CD4-positive, alpha-beta T cell (primary cell): ENCODE results near the gene FNDC3B. TPM values are rescaled to one million over a fixed set of nuclear protein-coding genes. Genes with fewer than 3 reads are reported as not detected.

ENCODE experiments used
- ATAC-seq: fragments of 200-7000 bp; cut with Tn5 transposase; one replicate; pipeline ENCODE4 v1.10.0; 2022; ENCODE audit warnings: mild to moderate bottlenecking; ENCODE audit not compliant: poor library complexity
- CTCF ChIA-PET: fragments of 350-600 bp; sonication (Branson Sonifier 250); formaldehyde crosslinking; loops from one replicate; lab custom pipeline; 2021; ENCODE audit warnings: antibody characterized with exemption, inconsistent platforms; lab: Charles Lee
- POLR2A ChIA-PET: fragments of 350-600 bp; sonication (Branson Sonifier 250); formaldehyde crosslinking; loops from one replicate; lab custom pipeline; 2021; ENCODE audit warnings: antibody characterized with exemption, inconsistent platforms; lab: Charles Lee
- DNase-seq, 14 experiments: peaks; one replicate each; pipeline ENCODE4 v3.0.0-alpha.2; 2013 to 2020; ENCODE audit warnings: mixed read lengths in 2 of 14
- H3K27ac ChIP-seq, 2 donors: one replicate each; pipeline versions ENCODE4 v1.5.1 to v1.7.0; 2013; ENCODE audit warnings: low read length in 2 of 2, low read depth in 1 of 2, mild to moderate bottlenecking in 1 of 2
- H3K27me3 ChIP-seq, 2 experiments: 1 replicate in 1 of 2; 2 replicates in 1 of 2; pipeline versions ENCODE4 v1.6.1 to v1.7.0; 2013; ENCODE audit warnings: low read length in 2 of 2, control low read depth in 1 of 2, mild to moderate bottlenecking in 1 of 2, moderate library complexity in 1 of 2; ENCODE audit not compliant: insufficient read depth in 2 of 2, control insufficient read depth in 1 of 2
- H3K36me3 ChIP-seq: one replicate; pipeline ENCODE4 v1.6.1; 2013; ENCODE audit warnings: low read length, control low read depth; ENCODE audit not compliant: insufficient read depth
- H3K4me1 ChIP-seq: one replicate; pipeline ENCODE4 v1.6.1; 2013; ENCODE audit warnings: low read length, control low read depth; ENCODE audit not compliant: insufficient read depth
- H3K4me3 ChIP-seq: one replicate; pipeline ENCODE4 v1.5.1; 2013; ENCODE audit warnings: mild to moderate bottlenecking, low read length, moderate library complexity
- H3K9me3 ChIP-seq, 2 experiments: 1 replicate in 1 of 2; 2 replicates in 1 of 2; pipeline versions ENCODE4 v1.6.1 to v1.7.0; 2013; ENCODE audit warnings: low read length in 2 of 2, mild to moderate bottlenecking in 2 of 2, control low read depth in 1 of 2, moderate library complexity in 1 of 2; ENCODE audit not compliant: control insufficient read depth in 1 of 2, insufficient read depth in 1 of 2
- H3K27ac Mint-ChIP-seq: one replicate; pipeline ENCODE4 v1.8.0; 2020; ENCODE audit warnings: mixed read lengths
- H3K27me3 Mint-ChIP-seq: one replicate; pipeline ENCODE4 v1.8.0; 2021; ENCODE audit warnings: mixed read lengths
- H3K36me3 Mint-ChIP-seq: one replicate; pipeline ENCODE4 v1.8.0; 2021; ENCODE audit warnings: low read depth, mixed read lengths
- H3K4me1 Mint-ChIP-seq: one replicate; pipeline ENCODE4 v1.8.0; 2021; ENCODE audit warnings: low read depth, mixed read lengths
- H3K4me3 Mint-ChIP-seq: one replicate; pipeline ENCODE4 v1.8.0; 2020; ENCODE audit warnings: mild to moderate bottlenecking, mixed read lengths
- H3K9me3 Mint-ChIP-seq: one replicate; pipeline ENCODE4 v1.8.0; 2020; ENCODE audit warnings: mixed read lengths
- CTCF ChIP-seq: fragments of 200-600 bp; IDR thresholded peaks from one replicate; pipeline ENCODE4 v1.8.0; 2022; ENCODE audit warnings: antibody characterized with exemption, mild to moderate bottlenecking
- intact Hi-C, 2 experiments: fragments of 100-400 bp; cut with DNase I in 1 of 2; cut with micrococcal nuclease in 1 of 2; formaldehyde crosslinking; loops; one replicate each; pipeline versions ENCODE4 v1.15.1 to v1.9.0; 2023 to 2025; cut with DNase I, micrococcal nuclease
- total RNA-seq, 174 experiments: library from RNA in 2 of 174; stranded (reverse) in 2 of 174; gene quantifications; one replicate each; pipeline ENCODE4 v1.2.3 and lab custom pipeline; 2021 to 2026

FNDC3B gene
- total RNA-seq, 2 experiments from 2014 or later: 26.1 to 28.7 TPM

DNA sequence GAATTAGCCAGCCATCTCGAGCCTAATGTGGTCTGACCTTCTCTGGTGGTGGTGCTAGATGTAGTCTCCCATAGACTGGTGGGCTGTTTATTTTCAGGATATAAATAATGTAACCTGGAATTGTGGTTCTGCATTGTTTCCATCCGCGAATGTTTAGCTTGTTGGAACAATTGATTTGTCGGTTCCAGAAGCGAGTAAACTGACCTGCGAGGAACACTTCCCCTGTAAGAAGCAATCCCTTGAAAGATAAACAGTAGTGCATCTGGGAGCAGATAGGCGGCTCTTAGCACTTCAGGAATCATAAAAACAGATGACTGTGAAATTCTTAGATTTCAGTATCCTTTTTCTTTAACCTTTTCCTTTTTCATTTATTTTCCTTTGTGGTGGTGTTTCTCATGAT lies 251.1 kb downstream of the FNDC3B start:
- POLR2A ChIA-PET: no interaction called here

DNA sequence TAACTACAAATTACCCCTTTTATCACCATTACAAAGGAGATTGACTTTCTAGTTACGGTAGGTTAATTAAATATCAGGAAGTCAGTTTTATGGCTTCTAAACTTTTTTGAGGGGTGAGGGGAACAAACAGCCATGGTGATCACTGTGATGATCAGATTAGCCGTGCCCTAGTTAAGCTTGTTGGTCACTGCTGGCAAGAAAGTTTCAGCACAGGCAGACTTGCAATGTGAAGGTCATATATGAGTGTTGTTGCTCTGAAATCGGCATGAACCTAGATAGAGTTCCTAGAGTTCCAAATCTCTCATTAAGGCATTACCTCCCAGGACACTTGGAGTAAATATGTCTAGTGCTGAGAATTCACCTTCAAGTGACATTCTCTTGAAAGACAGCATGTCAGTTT lies 252.3 kb downstream of the FNDC3B start:
- Histone ChIP-seq H3K36me3 (peaks cover 12% of the 10 kb centered on the region), H3K4me1 (no peaks in the 10 kb centered on the region), H3K27ac (no peak overlapping the region), H3K27me3 (no peaks in the 10 kb centered on the region), H3K9me3 (no peaks in the 10 kb centered on the region), H3K4me3 (no peak overlapping the region)
- Mint-ChIP-seq H3K4me3 (no peak overlapping the region), H3K27ac (no peak overlapping the region), H3K4me1 (peaks cover 18% of the 10 kb centered on the region), H3K27me3 (no peaks in the 10 kb centered on the region), H3K9me3 (no peaks in the 10 kb centered on the region), H3K36me3 (peaks cover 54% of the 10 kb centered on the region)
- intact Hi-C loops: no loop called here
- ATAC-seq: no peak
- POLR2A ChIA-PET: no interaction called here
- no peak for DNase-seq
- CTCF ChIA-PET: no interaction called here
- no peak for TF ChIP-seq CTCF

More for the DNA sequence above, 251.1 kb downstream of the FNDC3B start:
- Histone ChIP-seq H3K9me3 (no peaks in the 10 kb centered on the region), H3K4me1 (no peaks in the 10 kb centered on the region), H3K27ac (no peak overlapping the region), H3K27me3 (no peaks in the 10 kb centered on the region), H3K4me3 (no peak overlapping the region), H3K36me3 (peaks cover 7% of the 10 kb centered on the region)
- ATAC-seq (no peak), DNase-seq (no peak)
- no peak overlapping the region for H3K27ac Mint-ChIP-seq
- H3K36me3 Mint-ChIP-seq: peaks cover 55% of the 10 kb centered on the region
- H3K4me3 Mint-ChIP-seq: no peak overlapping the region
- TF ChIP-seq CTCF: no peak
- H3K27me3 Mint-ChIP-seq: no peaks in the 10 kb centered on the region
- intact Hi-C loops: no loop called here
- no peaks in the 10 kb centered on the region for H3K9me3 Mint-ChIP-seq
- CTCF ChIA-PET: no interaction called here
- peaks cover 18% of the 10 kb centered on the region for H3K4me1 Mint-ChIP-seq

DNA sequence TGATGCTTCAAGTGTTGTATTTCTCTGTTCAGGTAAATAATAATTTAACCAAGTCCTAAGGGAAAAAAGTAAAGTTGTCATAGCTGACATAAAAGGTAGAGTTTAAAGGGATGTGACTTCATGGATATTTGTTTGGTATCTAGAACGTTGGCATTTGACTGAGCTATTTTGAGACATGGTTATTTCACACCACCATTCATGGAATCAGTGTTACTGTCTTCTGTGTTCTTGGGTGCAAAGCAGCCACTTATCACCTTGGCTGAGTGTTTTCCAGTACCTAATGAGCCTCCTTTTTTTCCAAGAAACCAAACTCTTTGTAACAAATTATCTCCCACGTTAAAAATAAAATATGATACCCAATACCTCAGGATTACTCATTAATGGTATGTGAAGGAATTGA lies 253.0 kb downstream of the FNDC3B start:
- Mint-ChIP-seq H3K4me1 (peaks cover 18% of the 10 kb centered on the region), H3K36me3 (peaks cover 54% of the 10 kb centered on the region), H3K27me3 (no peaks in the 10 kb centered on the region), H3K9me3 (no peaks in the 10 kb centered on the region), H3K4me3 (no peak overlapping the region), H3K27ac (no peak overlapping the region)
- Histone ChIP-seq H3K36me3 (peaks cover 14% of the 10 kb centered on the region), H3K4me3 (no peak overlapping the region), H3K4me1 (no peaks in the 10 kb centered on the region), H3K9me3 (no peaks in the 10 kb centered on the region), H3K27me3 (no peaks in the 10 kb centered on the region), H3K27ac (no peak overlapping the region)
- intact Hi-C loops: no loop called here
- POLR2A ChIA-PET: no interaction called here
- TF ChIP-seq CTCF: no peak
- CTCF ChIA-PET: no interaction called here
- DNase-seq (no peak), ATAC-seq (no peak)
